ENCODE data around the gene ACACA. TPM values are rescaled to one million over a fixed set of nuclear protein-coding genes. Genes with fewer than 3 reads are reported as not detected.

ACACA gene
- total and polyA plus RNA-seq, 12 donors = 5.6 to 28.0 (median 16.2) TPM

- Histone ChIP-seq H3K27me3 (no peaks in the 10 kb centered on the region), H3K36me3 (peaks cover 0 to 56% (median 5%) of the 10 kb centered on the region in 9 donors), H3K4me3 (no peak overlapping the region), H3K27ac (no peak overlapping the region), H3K4me1 (no peaks in the 10 kb centered on the region), H3K9me3 (no peaks in the 10 kb centered on the region)
- intact Hi-C loops (cut with DNase I) = no loop called here
- no peak for TF ChIP-seq CTCF (IDR thresholded peaks at IDR 0.05)
- no peak for DNase-seq
- 98 to 99% methylated on average over 6 of the region's 6 CpGs for WGBS, 2 donors
- no peak for ATAC-seq
Observed at GRCh38 chr17:37280841-37281240, 125.8 kb downstream of the ACACA start.

GRCh38 chr17:37278247-37278894, 128.3 kb downstream of the ACACA start:
- Histone ChIP-seq H3K36me3 (peaks cover 0 to 78% (median 11%) of the 10 kb centered on the region in 9 donors), H3K27me3 (no peaks in the 10 kb centered on the region), H3K9me3 (no peaks in the 10 kb centered on the region), H3K4me3 (no peak overlapping the region), H3K27ac (no peak overlapping the region), H3K4me1 (peaks cover 0 to 6% (median 0%) of the 10 kb centered on the region in 9 donors)
- WGBS, 2 donors = 86 to 89% methylated on average over 2 of the region's 2 CpGs
- ATAC-seq = no peak
- TF ChIP-seq CTCF (IDR thresholded peaks at IDR 0.05) = no peak
- intact Hi-C loops (cut with DNase I) = loop anchor here in 1 of 10 donors (5.0 kb wide), 1 partner anchor 534 kb away; no protein-coding TSS in a partner anchor
- no peak for DNase-seq

DNA sequence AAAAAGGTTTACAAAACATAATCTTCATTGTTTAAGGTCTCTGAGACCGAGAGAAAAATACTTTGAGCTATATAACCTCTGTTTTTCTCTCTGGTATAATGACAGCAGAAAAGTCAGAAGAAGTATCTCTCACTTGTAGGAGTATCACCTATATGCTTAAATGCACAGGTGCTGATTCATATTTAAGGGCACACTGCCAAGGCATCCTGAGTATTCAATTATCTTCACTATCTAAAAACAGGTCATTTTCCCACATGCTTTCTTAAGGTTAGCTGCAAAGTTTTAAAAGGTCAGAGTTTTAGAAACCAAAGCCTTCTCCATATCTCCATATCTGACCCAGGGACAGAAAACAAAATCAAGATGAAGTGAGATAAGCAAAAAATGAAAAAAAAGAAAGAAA, 130.2 kb downstream of the ACACA start:
- WGBS, 2 donors = 0% methylated on average over 1 of the region's 1 CpG
- peaks cover 0 to 70% (median 6%) of the 10 kb centered on the region in 9 donors for H3K36me3 ChIP-seq
- peaks cover 0 to 7% (median 0%) of the 10 kb centered on the region in 9 donors for H3K4me1 ChIP-seq
- no peak for TF ChIP-seq CTCF (IDR thresholded peaks at IDR 0.05)
- ATAC-seq (no peak), DNase-seq (no peak)
- no peak overlapping the region for H3K27ac ChIP-seq
- H3K4me3 ChIP-seq = no peak overlapping the region
- H3K27me3 ChIP-seq = no peaks in the 10 kb centered on the region
- no peaks in the 10 kb centered on the region for H3K9me3 ChIP-seq
- intact Hi-C loops (cut with DNase I) = loop anchor here in 1 of 10 donors (5.0 kb wide), 1 partner anchor 536 kb away; no protein-coding TSS in a partner anchor

- H3K27ac ChIP-seq = no peak overlapping the region
- H3K36me3 ChIP-seq = peaks cover 0 to 83% (median 6%) of the 10 kb centered on the region in 9 donors
- whole genome bisulfite sequencing, 2 donors = 93 to 94% methylated on average over 6 of the region's 6 CpGs
- intact Hi-C loops (cut with DNase I) = no loop called here
- H3K4me3 ChIP-seq = no peak overlapping the region
- no peak for DNase-seq
- no peaks in the 10 kb centered on the region for H3K27me3 ChIP-seq
- ATAC-seq = no peak
- TF ChIP-seq CTCF (IDR thresholded peaks at IDR 0.05) = no peak
- peaks cover 0 to 7% (median 0%) of the 10 kb centered on the region in 9 donors for H3K4me1 ChIP-seq
- H3K9me3 ChIP-seq = no peaks in the 10 kb centered on the region
Observed at GRCh38 chr17:37274461-37274860, 132.2 kb downstream of the ACACA start.

Data from heart right ventricle (tissue), 16 donors.